Testis (tissue), 2 donors: Measurements from ENCODE around the gene TTC33.

Experiments
- POLR2A ChIP-seq: fragments of 450-650 bp; IDR thresholded peaks from one replicate; pipeline ENCODE4 v1.6.1; 2017; ENCODE audit warnings: antibody characterized with exemption, mild to moderate bottlenecking, moderate library complexity
- TF ChIP-seq, protein P1 (sequence below), 3 experiments: fragments of 450-650 bp in 2 of 3; fragments of 200-600 bp in 1 of 3; sonication (generic) in 1 of 3; IDR thresholded peaks; one replicate each; pipeline ENCODE4 v1.5.1; 2016 to 2019; ENCODE audit warnings: antibody characterized with exemption in 3 of 3, mild to moderate bottlenecking in 2 of 3, moderate library complexity in 1 of 3

DNA sequence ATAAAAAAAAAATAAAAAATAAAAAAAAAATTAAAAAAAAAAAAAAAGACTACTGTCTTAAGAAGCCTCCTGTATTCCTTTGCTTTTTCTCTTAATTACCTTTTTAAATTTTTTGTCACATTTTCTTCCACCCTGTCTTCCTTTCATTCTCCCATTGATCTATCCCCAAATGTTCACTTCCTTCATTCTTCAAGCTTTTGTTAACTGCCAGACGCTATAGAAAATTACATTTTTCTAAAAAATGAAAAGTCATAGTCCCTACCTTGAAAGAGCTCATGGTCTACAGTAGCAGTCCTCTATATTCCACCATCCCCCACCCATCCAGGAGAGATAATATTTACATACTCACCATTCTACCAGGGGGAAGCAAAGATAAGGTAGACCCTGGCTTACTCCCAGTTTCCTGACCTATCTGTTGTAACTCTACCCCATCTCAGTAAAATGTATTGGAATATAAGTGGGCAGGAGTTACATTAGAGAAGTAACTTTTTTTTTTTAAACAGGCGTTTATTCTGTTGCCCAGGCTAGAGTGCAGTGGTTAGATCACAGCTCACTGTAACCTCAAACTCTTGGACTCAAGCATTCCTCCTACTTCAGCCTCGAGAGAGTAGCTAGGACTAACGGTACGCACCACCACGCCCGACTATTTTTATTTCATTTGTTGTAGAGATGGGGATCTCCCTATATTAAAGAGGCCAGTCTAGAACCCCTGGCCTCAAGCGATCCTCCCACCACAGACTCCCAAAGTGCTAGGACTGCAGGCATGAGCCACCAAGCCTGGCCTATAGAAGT, 46.2 kb upstream of the TTC33 start:
- TF ChIP-seq, protein P1, sequence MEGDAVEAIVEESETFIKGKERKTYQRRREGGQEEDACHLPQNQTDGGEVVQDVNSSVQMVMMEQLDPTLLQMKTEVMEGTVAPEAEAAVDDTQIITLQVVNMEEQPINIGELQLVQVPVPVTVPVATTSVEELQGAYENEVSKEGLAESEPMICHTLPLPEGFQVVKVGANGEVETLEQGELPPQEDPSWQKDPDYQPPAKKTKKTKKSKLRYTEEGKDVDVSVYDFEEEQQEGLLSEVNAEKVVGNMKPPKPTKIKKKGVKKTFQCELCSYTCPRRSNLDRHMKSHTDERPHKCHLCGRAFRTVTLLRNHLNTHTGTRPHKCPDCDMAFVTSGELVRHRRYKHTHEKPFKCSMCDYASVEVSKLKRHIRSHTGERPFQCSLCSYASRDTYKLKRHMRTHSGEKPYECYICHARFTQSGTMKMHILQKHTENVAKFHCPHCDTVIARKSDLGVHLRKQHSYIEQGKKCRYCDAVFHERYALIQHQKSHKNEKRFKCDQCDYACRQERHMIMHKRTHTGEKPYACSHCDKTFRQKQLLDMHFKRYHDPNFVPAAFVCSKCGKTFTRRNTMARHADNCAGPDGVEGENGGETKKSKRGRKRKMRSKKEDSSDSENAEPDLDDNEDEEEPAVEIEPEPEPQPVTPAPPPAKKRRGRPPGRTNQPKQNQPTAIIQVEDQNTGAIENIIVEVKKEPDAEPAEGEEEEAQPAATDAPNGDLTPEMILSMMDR (IDR thresholded peaks at IDR 0.05): no peak
- TF ChIP-seq POLR2A: no peak
